Stimulated activated CD8-positive, alpha-beta memory T cell treated with anti-CD3 and anti-CD28 coated beads, Interleukin-7, amount 100 ng/mL, for 48 hours (primary cell): ENCODE data around the gene AIMP2.
"Not testable (repeated sequence)": the region's sequence is repeated elsewhere in the genome, so short reads cannot be mapped to it uniquely, and the experiment has no call there.

ENCODE experiments used
- DNase-seq, 2 donors: peaks; one replicate each; pipeline ENCODE4 v3.0.0-alpha.2; 2020; ENCODE audit warnings: low read depth in 1 of 2; ENCODE audit errors: extremely low read depth in 1 of 2

Gene AIMP2

DNA sequence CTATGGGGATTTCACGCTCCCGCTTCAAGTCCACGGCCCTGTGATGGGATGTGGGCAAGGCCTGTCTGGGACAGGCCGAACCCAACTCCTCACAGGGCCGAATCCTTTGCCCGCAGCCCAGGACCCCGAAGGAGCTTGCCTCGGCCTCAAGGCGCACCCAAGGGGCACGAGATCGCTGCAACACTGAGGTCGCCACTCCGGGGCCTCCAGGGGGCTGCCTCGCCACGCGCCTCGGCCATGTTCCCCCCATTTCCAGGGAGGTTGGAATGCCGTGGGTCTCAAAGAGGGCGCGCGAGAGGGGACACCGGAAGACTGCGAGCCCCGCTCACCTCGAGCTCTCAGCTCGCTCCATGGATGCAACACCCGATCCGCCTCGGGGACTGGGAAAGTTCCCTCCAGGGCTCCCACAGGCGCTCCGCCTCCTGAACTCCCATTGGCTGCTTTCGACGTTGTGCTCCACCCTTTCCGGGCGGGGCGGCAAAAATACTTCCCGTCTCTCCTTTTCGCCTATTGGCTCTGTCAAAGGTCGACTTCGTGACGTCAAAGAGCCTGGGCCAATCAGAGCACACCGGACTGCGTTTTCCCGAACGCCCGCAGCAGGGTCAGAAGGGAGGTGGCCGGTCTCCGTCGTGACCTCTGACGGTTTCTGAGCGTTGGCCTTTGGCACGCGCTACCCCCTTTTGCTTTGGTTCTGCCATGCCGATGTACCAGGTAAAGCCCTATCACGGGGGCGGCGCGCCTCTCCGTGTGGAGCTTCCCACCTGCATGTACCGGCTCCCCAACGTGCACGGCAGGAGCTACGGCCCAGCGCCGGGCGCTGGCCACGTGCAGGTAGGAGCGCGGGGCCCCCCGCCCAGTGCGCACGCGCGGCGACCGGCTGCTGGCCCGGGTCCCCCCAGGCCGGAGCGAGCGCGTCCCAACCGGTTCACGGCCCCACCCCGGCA, at the start of gene AIMP2, which contains the start of gene PMS2:
Gene AIMP2, plus strand, starts transcription at position 605 of the 944 bp plus-strand sequence. Its CDS starts 92 bp downstream, at position 697.
Gene PMS2, minus strand, starts transcription at position 382 of the 944 bp plus-strand sequence. Its CDS starts 30 bp downstream, at position 352.
- DNase-seq, result peak; percentile 88 to 99

DNA sequence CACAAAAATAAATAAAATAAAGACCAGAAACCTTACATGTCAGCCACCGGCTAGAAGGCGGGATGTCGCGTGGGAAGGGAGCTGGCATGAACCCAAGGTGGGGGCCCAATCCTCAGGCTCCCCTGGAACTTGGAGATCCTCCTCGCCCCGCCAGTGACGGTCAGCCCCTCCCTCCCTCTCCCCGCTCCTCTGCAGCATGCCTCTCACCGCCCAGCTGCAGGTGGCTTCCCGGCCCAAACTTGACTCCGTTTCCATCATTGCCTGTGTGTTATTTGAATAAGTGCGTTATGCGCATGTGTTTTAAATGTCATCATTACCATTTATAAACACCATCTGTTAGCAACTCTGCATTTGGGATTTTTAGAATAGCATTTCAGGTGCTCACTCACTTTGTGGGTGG, 45.9 kb upstream of the AIMP2 start:
- DNase-seq, result not testable (repeated sequence)

GRCh38 chr7:5963810-5964209, 45.3 kb upstream of the AIMP2 start:
- DNase-seq, result not testable (repeated sequence)

DNA sequence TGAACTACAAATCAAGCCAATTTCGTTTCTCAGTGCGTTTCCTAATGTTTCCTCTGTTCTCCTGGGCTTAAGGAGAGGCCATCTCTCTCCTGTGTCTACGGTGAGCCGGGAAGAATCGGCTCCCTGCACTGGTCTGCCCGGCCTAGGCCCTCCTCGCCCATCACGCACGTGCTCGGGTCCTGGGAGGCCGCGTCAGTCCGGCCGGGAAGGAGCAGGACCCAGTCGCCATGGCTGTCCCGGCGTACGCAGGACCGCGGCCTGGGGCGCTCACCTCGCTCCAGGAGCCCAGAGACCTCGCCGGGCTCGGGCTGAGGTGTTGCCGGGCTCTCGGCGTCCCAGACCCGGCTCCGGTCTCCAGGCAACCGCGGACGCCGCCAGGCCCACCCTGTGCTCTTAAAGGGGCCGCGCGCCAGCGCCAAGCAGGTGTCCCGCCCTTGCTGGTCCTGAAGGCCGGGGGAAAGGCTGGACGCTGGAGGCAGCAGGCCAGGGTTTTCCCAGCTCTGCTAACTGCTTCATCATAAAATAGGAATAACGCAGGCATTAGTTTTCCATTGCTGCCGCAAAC, 38.6 kb upstream of the AIMP2 start, which contains the start of gene RSPH10B:
Gene RSPH10B, minus strand, starts transcription at position 343 of the 565 bp plus-strand sequence. CDS start 3,573 bp downstream, outside the sequence.
- not testable (repeated sequence) for DNase-seq

DNA sequence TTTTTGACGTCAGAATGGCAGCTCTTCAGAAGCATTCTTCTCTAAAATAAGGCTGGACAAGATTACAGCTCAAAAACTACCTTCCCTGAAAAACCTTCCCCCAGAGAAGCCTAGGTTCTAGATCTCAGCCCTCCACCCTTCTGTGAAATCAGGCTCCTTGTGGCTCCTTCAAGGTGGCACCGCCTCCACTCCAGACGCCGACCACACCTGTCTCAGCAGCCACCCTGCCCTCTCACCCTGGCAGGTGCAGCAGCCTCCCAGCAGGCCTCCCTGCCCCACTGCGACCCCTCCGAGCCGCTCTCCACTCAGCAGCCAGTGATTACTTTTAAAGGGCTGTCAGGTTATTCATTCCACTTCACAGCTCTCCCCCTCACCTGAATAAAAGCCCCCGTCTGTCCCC, 35.5 kb upstream of the AIMP2 start:
- not testable (repeated sequence) for DNase-seq

DNA sequence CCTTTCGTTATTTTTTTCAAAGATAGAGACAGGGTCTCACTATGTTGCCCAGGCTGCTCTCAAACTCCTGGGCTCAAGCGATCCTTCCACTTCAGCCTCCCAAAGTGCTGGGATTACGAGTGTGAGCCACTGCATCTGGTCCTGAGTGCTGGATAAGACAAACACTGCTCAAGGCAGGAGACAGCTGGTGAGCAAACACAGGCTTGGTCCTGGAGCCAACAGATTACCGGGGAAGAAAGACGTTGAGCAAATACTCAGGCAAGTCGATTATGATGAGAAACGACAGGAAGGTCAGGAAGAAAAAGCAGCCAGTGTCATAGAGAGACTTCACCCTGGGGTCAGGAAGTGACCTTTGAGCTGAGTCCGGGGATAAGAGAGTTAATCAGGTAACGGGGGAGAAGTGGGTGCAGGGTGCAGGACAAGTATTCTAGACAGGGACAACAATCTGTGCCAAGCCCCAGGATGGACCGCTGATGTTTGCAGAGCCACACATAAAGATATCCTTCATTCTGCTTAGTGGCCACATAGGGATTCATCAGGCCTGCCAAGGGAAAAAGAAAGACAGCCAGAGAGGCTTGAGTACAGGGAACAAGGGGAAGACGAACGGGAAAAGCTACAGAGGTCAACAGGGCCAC, 29.3 kb upstream of the AIMP2 start:
- DNase-seq, result not testable (repeated sequence)

DNA sequence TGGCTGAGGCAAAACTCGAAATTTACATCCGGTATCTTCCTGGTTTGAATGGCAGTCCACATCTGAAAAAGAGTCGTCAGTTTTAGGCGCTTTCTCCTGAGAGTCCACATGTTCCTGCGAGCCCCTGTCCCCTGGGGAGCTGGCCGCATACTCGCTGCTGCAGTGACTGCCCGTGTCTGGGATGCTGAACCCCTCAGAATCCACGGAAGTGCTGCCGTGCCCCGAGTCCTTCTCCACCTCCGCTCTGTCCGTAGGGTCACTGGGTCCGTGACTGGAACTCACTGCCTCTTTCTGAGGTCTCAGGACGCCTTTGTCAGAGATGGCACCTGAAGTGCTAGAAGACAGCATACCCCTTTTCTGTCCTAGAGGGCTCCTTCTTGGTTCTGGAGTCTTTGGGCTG, 22.0 kb upstream of the AIMP2 start:
- DNase-seq, result not testable (repeated sequence)

- DNase-seq, result no peak
Measured at GRCh38 chr7:5997210-5997808, 11.8 kb upstream of the AIMP2 start.

GRCh38 chr7:6007386-6007785, 1.7 kb upstream of the AIMP2 start:
- no peak for DNase-seq

GRCh38 chr7:6007835-6008590, 1.1 kb upstream of the AIMP2 start:
- not testable (repeated sequence) for DNase-seq

DNA sequence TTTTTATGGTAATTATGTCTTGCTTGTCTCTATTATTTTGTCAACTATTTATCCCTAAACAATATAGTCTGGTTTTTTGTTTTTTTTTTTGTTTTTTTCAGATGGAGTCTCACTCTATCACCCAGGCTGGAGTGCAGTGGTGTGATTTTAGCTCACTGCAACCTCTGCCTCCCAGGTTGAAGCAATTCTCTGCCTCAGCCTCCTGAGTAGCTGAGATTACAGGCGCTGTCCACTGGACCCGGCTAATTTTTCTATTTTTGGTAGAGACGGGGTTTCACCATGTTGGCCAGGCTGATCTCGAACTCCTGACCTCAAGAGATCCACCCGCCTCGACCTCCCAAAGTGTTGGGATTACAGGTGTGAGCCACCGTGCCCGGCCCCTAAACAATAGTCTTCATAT, 1.3 kb downstream of the AIMP2 start:
- not testable (repeated sequence) for DNase-seq

DNA sequence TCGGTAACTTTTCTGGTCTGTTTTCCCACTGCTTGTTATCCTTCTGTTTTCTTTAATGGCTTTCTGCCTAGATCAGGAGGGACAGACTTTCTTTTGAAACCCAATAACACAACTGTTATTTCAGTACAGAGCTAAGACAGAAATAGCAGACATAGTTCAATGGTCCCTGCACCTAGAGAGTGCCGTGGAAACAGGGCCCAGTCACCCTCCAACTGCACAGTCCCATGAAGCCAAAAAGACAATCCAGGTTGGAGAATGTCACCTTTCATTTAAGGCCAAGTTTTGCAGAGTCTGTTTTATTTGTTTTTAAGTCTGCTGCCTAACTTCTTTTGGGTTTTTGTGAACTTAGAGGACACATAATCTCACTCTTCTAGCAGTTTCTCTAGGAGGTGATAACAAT, 2.5 kb downstream of the AIMP2 start:
- DNase-seq, result no peak

DNA sequence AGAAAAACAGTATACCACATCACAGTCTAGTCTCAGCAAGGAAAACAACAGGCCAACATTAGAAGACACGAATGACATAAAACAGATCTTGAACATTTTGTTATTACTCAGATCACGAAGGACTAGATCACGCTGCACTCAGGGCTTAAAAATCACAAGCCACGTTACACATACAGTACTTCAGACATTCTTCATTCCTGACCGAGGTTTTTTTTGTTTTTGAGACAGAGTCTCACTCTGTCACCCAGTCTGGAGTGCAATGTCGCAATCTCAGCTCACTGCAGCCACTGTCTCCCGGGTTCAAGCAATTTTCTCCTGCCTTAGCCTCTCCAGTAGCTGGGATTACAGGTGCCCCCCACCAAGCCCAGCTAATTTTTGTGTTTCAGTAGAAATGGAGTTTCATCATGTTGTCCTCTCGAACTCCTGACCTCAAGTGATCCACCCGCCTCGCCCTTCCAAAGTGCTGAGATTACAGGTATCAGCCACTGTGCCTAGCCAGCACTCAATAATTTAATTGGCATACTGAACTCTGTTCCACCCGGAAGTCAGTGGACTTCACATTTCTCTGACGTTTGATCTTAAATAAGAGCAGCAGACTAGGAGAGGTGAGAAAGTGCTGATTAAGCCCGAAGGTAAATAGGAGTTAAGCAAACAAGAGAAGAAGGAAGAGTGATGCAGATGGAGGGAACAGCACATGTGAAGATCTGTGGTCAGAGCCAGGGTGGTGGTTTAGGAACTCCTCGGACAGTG, 3.5 kb downstream of the AIMP2 start:
- DNase-seq, result no peak

GRCh38 chr7:6015917-6016652, 7.0 kb downstream of the AIMP2 start:
- no peak for DNase-seq

DNA sequence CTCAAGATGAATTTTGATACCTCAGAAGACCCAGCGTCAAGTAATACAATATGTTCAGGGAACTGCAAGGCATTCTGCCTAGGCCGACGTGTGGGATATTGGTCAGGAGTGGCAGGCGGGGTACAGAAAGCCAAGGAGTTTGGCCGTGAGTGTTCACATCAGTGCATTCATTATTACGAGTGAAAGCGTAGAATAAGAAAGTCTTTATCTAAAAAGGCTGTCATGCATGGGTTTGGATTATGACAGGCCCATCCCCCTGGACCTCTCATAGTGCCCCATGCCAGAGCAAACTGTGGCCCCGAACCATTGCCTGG, 7.5 kb downstream of the AIMP2 start:
- no peak for DNase-seq

GRCh38 chr7:6020371-6021286, 11.6 kb downstream of the AIMP2 start:
- no peak for DNase-seq

- no peak for DNase-seq
Measured at GRCh38 chr7:6022707-6023106, 13.6 kb downstream of the AIMP2 start.

GRCh38 chr7:6023974-6024435, 14.9 kb downstream of the AIMP2 start:
- no peak for DNase-seq
